GM18517 (cell line): Measurements from ENCODE around the gene CECR2.
"Not testable (repeated sequence)": the region's sequence is repeated elsewhere in the genome, so short reads cannot be mapped to it uniquely, and the experiment has no call there.

Source experiments
- ATAC-seq: cut with Tn5 transposase; IDR thresholded peaks from one replicate; pipeline ENCODE4 v1.9.1; 2021; ENCODE audit warnings: mild to moderate bottlenecking, moderate library complexity; ENCODE audit not compliant: unreplicated experiment

Gene CECR2

DNA sequence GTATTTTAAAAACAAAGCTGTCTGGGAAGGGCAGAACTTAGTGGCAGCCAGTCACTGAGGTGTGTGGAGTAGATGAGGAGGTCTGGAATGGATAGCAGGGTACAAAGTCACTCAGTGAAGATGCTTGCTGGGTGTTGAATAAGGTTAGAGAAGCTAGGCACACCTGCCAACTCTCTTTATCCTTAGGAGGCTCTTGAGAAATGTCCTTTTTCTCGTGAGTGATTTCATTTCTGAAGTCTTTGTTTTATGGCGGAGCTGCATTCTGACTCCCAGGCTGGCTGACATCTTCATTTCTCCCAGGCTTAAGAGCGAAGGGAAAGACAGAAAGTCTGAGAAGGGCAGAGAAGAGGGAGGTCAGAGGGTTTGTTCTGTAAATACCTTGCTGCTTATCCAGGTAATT is 31.0 kb downstream of the CECR2 start:
- no peak for ATAC-seq

DNA sequence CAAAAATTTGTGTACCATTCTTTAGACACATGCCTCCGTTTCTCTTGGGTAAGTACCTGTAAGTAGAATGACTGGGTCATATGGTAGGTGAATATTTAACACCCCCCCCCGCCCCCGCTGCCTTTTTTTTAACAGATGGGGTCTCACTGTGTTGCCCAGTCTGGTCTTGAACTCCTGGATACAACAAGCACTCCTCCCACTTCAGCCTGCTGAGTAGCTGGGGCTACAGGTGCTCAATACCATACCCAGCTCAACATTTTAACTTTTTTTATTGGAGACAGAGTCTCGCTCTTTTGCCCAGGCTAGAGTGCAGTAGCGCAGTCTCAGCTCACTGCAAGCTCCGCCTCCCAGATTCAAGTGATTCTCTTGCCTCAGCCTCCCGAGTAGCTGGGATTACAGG is 32.5 kb downstream of the CECR2 start:
- no peak for ATAC-seq

DNA sequence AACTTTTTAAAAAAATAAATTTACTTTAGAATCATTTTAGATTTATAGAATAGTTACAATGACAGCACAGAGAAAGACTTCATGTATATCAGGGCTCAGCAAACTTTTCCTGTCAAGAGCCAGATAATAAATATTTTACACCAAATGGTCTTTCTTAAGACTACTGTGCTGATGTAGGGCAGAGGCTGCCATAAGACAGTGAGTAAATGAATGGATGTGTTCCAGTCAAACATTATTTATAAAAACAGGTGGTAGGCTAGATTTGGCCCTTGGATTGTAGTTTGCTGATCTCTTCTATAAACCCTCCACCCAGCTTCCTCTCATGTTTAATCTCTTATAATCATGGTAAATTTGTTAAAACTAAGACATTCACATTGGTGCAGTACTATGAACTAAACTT is 33.0 kb downstream of the CECR2 start:
- no peak for ATAC-seq

GRCh38 chr22:17403906-17404305 is 34.6 kb downstream of the CECR2 start:
- no peak for ATAC-seq

DNA sequence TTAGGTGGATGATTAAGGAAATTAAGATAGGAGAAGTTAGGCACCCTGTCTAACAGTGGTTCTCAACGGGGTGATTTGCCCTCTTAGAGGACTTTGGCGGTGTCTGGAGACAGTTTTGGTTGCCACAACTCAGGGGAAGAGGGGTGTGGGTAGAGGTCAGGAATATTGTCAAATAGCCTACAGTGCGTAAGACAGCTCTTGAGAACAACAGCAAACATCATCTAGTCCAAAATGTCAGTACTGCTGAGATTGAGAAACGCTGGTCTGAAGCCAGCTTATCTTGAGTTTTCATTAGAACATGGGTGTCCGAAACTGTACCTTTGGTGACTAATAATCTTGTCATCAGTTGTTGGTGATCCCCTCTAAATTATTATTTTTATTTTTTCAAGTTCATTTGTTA is 38.4 kb downstream of the CECR2 start:
- ATAC-seq = no peak

DNA sequence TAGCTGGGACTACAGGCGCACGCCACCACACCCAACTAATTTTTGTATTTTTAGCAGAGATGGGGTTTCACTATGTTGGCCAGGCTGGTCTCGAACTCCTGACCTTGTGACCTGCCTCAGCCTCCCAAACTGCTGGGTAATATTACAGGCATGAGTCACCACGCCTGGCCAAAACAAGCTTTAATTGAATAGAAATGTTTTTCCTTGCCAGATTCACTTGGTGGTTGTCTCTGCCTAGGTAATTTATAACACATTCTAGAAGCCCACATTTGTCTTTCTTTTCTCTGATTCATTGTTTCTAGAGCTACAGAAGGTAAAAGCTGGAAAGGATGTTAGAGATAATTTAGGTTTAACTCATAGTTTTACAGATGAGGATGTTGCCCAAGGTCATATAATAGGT is 41.3 kb downstream of the CECR2 start:
- ATAC-seq = no peak

DNA sequence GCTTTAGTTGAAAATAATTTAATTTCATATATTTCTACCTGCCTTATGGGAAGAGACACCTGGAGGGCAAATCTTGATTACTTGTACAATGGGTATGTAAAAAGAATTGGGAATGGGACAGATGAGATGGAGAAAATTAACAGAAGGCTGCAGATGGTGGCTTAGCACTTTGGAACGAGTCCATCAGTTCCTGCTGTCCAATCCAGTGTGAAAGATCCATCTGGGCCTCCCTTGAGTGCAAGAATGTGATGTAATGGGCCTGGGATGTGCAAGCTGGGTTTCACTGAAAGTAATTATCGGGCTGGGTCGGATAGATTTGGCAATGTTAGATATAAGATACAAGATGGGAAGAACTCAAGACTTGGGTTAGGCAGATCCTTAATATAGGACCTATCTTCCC is 42.0 kb downstream of the CECR2 start:
- ATAC-seq = no peak

DNA sequence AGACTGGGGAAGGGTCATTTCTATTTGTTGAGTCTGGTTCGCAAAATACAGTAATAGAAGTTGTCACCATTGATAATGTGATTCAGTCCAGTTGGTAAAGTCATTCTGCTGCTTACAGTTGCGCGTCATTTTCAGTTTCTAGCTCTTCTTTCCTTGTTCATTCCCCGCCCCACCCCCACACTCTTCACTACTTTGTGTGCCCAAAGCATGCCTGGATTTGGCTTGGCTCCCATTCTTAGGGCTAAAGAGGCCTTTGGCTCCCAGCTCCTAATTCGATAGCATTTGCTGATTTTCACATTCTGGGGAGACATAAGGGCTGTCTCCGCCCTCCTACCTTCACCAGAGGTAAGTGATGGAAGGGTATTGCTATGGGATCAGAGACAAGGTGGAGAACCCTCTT is 43.0 kb downstream of the CECR2 start:
- no peak for ATAC-seq

DNA sequence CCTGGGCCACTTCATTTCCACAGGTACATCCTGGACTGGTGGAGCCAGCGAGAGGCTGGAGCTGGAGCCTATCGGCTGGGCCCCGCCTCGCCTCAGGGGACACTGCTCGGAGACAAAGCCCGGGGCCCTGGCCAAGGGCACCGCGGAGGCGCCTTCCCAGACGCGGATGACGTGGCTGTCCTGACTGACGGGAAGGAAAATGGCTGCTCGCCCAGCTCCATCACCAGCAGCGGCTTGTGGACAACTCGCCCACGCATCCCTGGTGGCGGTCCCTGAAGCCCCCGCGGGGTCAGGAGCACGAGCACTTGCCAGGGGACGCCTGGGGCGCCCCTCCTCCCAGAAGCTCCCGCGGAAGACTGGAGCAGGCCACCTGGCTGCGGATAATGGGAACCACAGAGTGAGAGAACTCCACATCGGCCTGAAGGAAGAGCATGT is 49.6 kb downstream of the CECR2 start:
- ATAC-seq = no peak

DNA sequence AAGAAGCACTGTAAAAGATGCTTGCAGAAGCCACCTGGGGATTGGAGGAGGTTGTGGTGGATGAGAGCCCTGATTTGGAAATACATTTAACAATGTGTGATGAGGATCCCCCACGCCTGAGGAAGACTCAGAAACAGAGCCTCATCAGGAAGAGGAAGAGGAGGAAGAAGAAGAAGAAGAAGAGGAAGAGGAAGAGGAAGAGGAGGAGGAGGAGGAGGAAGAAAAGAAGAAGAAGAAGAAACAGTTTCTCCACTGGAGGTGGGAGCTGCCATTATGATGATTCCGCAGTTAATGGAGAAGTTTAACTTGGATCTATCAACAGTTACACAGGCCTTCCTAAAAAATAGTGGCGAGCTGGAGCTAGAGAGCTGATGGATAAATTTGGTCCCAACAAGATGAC is 50.1 kb downstream of the CECR2 start:
- ATAC-seq = no peak

GRCh38 chr22:17422736-17423343 is 53.6 kb downstream of the CECR2 start:
- no peak for ATAC-seq

- no peak for ATAC-seq
Measured at GRCh38 chr22:17423616-17424015, 54.4 kb downstream of the CECR2 start.

DNA sequence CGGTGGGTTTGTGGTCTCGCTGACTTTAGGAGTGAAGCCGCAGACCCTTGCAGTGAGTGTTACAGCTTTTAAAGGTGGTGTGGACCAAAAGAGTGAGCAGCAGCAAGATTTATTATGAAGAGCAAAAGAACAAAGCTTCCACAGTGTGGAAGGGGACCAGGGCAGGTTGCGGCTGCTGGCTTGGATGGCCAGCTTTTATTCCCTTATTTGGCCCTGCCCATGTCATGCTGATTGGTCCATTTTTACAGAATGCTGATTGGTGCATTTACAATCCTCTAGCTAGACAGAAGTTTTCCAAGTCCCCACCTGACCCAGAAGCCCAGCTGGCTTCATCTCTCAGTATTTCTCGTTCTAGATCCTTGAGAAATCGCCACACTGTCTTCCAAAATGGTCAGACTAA is 58.3 kb downstream of the CECR2 start:
- ATAC-seq = not testable (repeated sequence)

DNA sequence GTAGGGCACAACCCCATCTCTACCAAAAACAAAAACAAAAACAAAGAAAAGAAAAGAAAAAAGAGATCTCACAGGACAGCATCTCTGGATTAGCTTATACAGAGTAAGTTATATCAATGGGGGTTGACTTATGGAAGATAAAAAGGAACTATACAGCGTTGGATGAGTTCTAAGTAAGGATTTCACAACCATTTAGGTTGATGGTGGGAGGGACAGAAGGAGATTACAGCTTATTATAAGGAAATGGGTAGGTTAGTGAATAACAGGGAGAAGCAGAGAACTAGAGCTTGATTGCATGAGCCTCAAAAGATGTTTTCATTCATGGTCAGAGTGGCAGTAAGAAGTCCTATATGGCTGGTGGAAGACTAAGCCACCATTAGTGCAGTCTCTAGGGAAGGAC is 60.3 kb downstream of the CECR2 start:
- no peak for ATAC-seq

DNA sequence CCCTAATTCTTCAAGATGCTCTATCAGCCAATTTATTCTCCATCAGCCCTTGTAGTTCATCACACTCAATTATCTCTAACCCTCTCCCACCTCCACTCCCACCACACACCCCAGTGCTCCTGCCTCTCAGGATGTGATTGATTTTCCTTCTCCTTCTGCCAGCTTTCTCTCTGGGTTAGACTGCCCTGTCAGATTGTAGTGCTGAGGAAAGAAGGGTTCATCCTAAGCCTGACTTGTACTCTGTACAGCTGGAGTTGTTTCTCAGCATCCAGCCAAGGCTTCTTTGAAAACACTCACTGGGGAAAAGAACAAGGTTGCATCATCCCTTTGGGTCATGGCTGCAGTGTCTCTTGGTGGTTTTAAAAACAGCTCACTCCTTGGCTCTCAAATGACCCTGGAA is 61.2 kb downstream of the CECR2 start:
- ATAC-seq = no peak

DNA sequence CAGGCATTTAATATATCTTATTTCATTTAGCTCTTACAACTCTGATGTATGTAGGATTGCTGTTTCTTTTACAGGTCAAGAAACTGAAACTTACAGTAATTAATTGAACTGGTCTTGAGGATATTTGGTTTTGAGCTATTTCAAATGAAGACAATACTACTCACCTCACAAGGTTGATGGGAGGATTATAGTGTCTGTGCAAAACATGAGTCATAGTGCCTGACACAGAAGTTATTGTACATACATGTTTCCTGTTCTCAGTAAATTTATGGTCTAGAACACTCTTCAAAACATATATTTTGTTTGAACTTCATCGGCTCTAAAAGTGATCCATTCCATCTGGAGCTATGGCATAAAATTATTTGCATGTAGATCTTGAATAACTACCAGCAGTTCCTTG is 61.9 kb downstream of the CECR2 start:
- no peak for ATAC-seq

- ATAC-seq = no peak
Measured at GRCh38 chr22:17434856-17435255, 65.6 kb downstream of the CECR2 start.

GRCh38 chr22:17435375-17435774 is 66.1 kb downstream of the CECR2 start:
- no peak for ATAC-seq

- no peak for ATAC-seq
Measured at GRCh38 chr22:17436382-17436980, 67.2 kb downstream of the CECR2 start.

DNA sequence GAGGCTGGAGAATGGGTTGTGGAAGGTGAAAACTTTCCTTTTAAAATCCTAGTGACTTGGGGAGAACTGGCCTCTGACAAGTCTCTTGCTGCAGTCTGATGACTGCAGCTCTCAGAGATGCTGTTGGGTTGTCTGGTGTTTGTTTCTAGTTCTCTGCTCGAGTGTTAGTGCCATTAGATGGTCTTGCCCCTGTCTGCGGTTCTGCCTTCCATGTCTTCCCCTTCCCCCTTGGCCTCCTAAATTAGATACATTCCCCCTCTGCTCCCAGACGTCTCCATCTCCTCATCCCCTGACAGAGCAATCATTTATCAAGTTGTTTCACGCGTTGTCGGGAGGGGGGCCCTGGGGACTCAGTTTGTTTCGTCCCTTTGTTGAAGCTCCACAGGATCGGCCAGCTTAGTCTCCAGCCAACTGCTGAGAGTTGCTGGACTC is 67.7 kb downstream of the CECR2 start:
- no peak for ATAC-seq

GRCh38 chr22:17438026-17438425 is 68.8 kb downstream of the CECR2 start:
- ATAC-seq = no peak

DNA sequence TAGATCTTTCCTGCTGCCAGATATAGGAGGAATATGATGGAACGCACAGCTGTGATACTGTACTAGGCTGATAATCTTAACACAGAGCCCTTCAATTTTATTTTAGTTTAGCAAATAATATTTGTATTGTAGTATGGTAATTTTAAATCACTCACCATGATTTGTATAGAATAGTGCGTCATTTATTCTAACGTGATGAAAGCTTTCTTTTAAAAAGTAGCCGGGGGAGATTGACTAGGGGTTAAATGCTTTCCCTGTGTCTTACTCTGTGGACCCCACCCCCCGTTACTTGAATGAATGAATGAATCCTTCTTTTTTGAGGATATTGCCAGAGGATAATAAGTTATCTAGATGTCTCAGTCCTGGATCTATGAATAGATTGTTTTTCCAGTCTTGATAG is 72.1 kb downstream of the CECR2 start:
- no peak for ATAC-seq
